ENCODE data around the gene TFAP2C. TPM values are rescaled to one million over a fixed set of nuclear protein-coding genes. Genes with fewer than 3 reads are reported as not detected.

TFAP2C gene
- 10 to 100 TPM; 18.3 to 18.6 TPM for polyA plus RNA-seq

GRCh38 chr20:56628873-56629463 is at the start of gene TFAP2C:
Gene TFAP2C (plus strand): TSS chr20:56629306. CDS start chr20:56629545, 239 bp downstream.
- Histone ChIP-seq H3K36me3 (ENCODE audit: control insufficient read depth in 2 of 2, insufficient read depth in 2 of 2, low read length in 1 of 2) (peaks cover 0 to 6% of the 10 kb centered on the region in 2 donors), H3K9me3 (ENCODE audit: control insufficient read depth in 2 of 2, insufficient read depth in 1 of 2, low read depth in 1 of 2, low read length in 1 of 2) (no peaks in the 10 kb centered on the region), H3K4me1 (ENCODE audit: control insufficient read depth in 2 of 2, insufficient read depth in 2 of 2, low read length in 1 of 2) (peaks cover 10 to 13% of the 10 kb centered on the region in 2 donors), H3K27me3 (ENCODE audit: control insufficient read depth in 1 of 2, insufficient read depth in 2 of 2, low read length in 2 of 2) (peaks cover 0 to 6% of the 10 kb centered on the region in 2 donors), H3K27ac (ENCODE audit: low read depth in 2 of 2, low read length in 1 of 2) (peak within 1 kb of the TSS; percentile 91 to 95), H3K4me3 (ENCODE audit: low read depth in 1 of 2, low read length in 2 of 2) (peak within 1 kb of the TSS; percentile 81 to 85)
- 1 to 3% methylated on average over 61 to 62 of the region's 62 CpGs for WGBS, 2 donors

- no peaks in the 10 kb centered on the region for H3K36me3 ChIP-seq (ENCODE audit: control insufficient read depth in 2 of 2, insufficient read depth in 2 of 2, low read length in 1 of 2)
- no peak overlapping the region for H3K4me3 ChIP-seq (ENCODE audit: low read depth in 1 of 2, low read length in 2 of 2)
- no peaks in the 10 kb centered on the region for H3K27me3 ChIP-seq (ENCODE audit: control insufficient read depth in 1 of 2, insufficient read depth in 2 of 2, low read length in 2 of 2)
- H3K4me1 ChIP-seq (ENCODE audit: control insufficient read depth in 2 of 2, insufficient read depth in 2 of 2, low read length in 1 of 2): peaks cover 0 to 4% of the 10 kb centered on the region in 2 donors
- H3K27ac ChIP-seq (ENCODE audit: low read depth in 2 of 2, low read length in 1 of 2): no peak overlapping the region
- no peaks in the 10 kb centered on the region for H3K9me3 ChIP-seq (ENCODE audit: control insufficient read depth in 2 of 2, insufficient read depth in 1 of 2, low read depth in 1 of 2, low read length in 1 of 2)
- 86 to 90% methylated on average over 12 of the region's 12 CpGs for WGBS, 2 donors
Measured at GRCh38 chr20:56580226-56580625, 48.9 kb upstream of the TFAP2C start.

DNA sequence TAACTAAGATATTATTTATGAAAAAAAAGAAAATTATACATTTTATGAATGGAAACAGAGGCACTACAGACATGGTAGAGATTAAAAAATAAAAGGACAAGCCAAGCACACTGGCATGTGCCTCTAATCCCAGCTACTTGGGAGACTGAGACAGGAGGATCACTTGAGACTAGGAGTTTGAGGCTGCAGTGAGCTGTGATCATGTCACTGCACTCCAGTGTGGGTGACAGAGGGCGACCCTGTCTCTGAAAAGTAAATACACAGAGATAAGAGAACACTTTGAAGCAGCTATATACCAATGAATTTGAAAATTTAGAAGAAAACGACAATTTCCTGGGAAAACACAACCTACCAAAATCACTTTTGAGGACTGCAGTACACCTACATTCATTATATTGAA is 47.4 kb upstream of the TFAP2C start:
- Histone ChIP-seq H3K27ac (ENCODE audit: low read depth in 2 of 2, low read length in 1 of 2) (no peak overlapping the region), H3K36me3 (ENCODE audit: control insufficient read depth in 2 of 2, insufficient read depth in 2 of 2, low read length in 1 of 2) (no peaks in the 10 kb centered on the region), H3K27me3 (ENCODE audit: control insufficient read depth in 1 of 2, insufficient read depth in 2 of 2, low read length in 2 of 2) (no peaks in the 10 kb centered on the region), H3K4me1 (ENCODE audit: control insufficient read depth in 2 of 2, insufficient read depth in 2 of 2, low read length in 1 of 2) (no peaks in the 10 kb centered on the region), H3K9me3 (ENCODE audit: control insufficient read depth in 2 of 2, insufficient read depth in 1 of 2, low read depth in 1 of 2, low read length in 1 of 2) (no peaks in the 10 kb centered on the region), H3K4me3 (ENCODE audit: low read depth in 1 of 2, low read length in 2 of 2) (no peak overlapping the region)
- WGBS, 2 donors: 53 to 58% methylated on average over 2 of the region's 2 CpGs

DNA sequence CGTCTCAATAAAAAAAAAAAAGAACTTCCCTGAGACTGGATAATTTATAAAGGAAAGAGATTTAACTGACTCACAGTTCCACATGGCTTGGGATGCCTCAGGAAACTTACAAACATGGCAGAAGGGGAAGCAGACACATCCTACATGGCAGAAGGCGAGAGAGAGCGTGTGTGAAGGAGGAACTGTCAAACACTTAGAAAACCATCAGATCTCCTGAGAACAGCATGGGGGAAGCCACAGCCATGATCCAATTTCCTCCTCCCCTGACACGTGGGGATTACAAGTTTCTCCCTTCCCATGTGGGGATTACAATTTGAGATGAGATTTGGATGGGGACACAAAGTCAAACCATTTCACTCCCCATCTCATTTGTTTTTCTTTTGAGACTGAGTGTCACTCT is 46.6 kb upstream of the TFAP2C start:
- H3K4me3 ChIP-seq (ENCODE audit: low read depth in 1 of 2, low read length in 2 of 2): no peak overlapping the region

GRCh38 chr20:56584916-56585315 is 44.2 kb upstream of the TFAP2C start:
- no peaks in the 10 kb centered on the region for H3K36me3 ChIP-seq (ENCODE audit: control insufficient read depth in 2 of 2, insufficient read depth in 2 of 2, low read length in 1 of 2)
- 77 to 89% methylated on average over 5 of the region's 5 CpGs for WGBS, 2 donors
- peaks cover 0 to 2% of the 10 kb centered on the region in 2 donors for H3K4me1 ChIP-seq (ENCODE audit: control insufficient read depth in 2 of 2, insufficient read depth in 2 of 2, low read length in 1 of 2)
- no peaks in the 10 kb centered on the region for H3K27me3 ChIP-seq (ENCODE audit: control insufficient read depth in 1 of 2, insufficient read depth in 2 of 2, low read length in 2 of 2)
- H3K9me3 ChIP-seq (ENCODE audit: control insufficient read depth in 2 of 2, insufficient read depth in 1 of 2, low read depth in 1 of 2, low read length in 1 of 2): no peaks in the 10 kb centered on the region
- H3K27ac ChIP-seq (ENCODE audit: low read depth in 2 of 2, low read length in 1 of 2): no peak overlapping the region
- no peak overlapping the region for H3K4me3 ChIP-seq (ENCODE audit: low read depth in 1 of 2, low read length in 2 of 2)

More for the DNA sequence above, 46.6 kb upstream of the TFAP2C start:
- Histone ChIP-seq H3K4me1 (ENCODE audit: control insufficient read depth in 2 of 2, insufficient read depth in 2 of 2, low read length in 1 of 2) (no peaks in the 10 kb centered on the region), H3K27ac (ENCODE audit: low read depth in 2 of 2, low read length in 1 of 2) (no peak overlapping the region), H3K36me3 (ENCODE audit: control insufficient read depth in 2 of 2, insufficient read depth in 2 of 2, low read length in 1 of 2) (no peaks in the 10 kb centered on the region), H3K9me3 (ENCODE audit: control insufficient read depth in 2 of 2, insufficient read depth in 1 of 2, low read depth in 1 of 2, low read length in 1 of 2) (no peaks in the 10 kb centered on the region), H3K27me3 (ENCODE audit: control insufficient read depth in 1 of 2, insufficient read depth in 2 of 2, low read length in 2 of 2) (no peaks in the 10 kb centered on the region)
- 65 to 70% methylated on average over 3 to 4 of the region's 4 CpGs for WGBS, 2 donors

DNA sequence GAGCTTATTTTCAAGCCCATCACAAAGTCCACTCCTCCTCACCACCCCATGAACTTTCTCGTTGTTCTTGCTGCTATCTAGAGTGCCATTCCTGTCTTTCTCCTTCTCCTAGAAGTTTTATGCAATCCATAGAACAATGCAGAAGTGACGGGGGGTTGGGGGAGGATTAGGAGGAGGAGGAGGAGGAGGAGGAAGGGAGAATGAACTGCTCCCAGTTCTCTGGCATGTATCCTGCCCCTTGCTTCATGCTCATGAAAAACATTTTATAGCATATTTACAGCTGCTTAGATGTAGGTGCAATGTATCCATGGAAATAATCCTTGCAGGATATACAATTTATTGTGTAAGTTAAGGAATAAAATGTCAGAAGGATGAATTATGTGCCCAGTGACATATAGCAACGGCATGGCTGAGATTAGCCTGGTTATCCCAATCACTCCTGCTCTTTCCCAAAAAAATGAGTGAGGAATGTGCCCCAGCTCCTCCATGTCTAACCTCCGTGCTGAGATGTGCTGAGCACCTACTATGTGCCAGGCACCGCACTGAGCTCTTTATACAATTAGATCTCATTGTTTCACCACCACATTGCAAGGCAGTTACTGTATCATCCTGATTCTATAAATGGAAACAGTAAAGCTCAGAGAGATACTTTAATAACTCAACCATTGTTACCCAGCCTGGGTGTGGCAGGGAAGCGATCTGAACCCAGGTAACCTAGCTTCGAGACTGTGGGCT is 41.6 kb upstream of the TFAP2C start:
- Histone ChIP-seq H3K9me3 (ENCODE audit: control insufficient read depth in 2 of 2, insufficient read depth in 1 of 2, low read depth in 1 of 2, low read length in 1 of 2) (no peaks in the 10 kb centered on the region), H3K27ac (ENCODE audit: low read depth in 2 of 2, low read length in 1 of 2) (no peak overlapping the region), H3K36me3 (ENCODE audit: control insufficient read depth in 2 of 2, insufficient read depth in 2 of 2, low read length in 1 of 2) (no peaks in the 10 kb centered on the region), H3K4me1 (ENCODE audit: control insufficient read depth in 2 of 2, insufficient read depth in 2 of 2, low read length in 1 of 2) (peaks cover 0 to 2% of the 10 kb centered on the region in 2 donors), H3K4me3 (ENCODE audit: low read depth in 1 of 2, low read length in 2 of 2) (no peak overlapping the region), H3K27me3 (ENCODE audit: control insufficient read depth in 1 of 2, insufficient read depth in 2 of 2, low read length in 2 of 2) (no peaks in the 10 kb centered on the region)
- WGBS, 2 donors: 28 to 36% methylated on average over 7 of the region's 7 CpGs

GRCh38 chr20:56588996-56589395 is 40.1 kb upstream of the TFAP2C start:
- H3K27me3 ChIP-seq (ENCODE audit: control insufficient read depth in 1 of 2, insufficient read depth in 2 of 2, low read length in 2 of 2): no peaks in the 10 kb centered on the region
- peak overlapping the region in 1 of 2 donors; percentile 49 for H3K27ac ChIP-seq (ENCODE audit: low read depth in 2 of 2, low read length in 1 of 2)
- peaks cover 0 to 2% of the 10 kb centered on the region in 2 donors for H3K4me1 ChIP-seq (ENCODE audit: control insufficient read depth in 2 of 2, insufficient read depth in 2 of 2, low read length in 1 of 2)
- H3K9me3 ChIP-seq (ENCODE audit: control insufficient read depth in 2 of 2, insufficient read depth in 1 of 2, low read depth in 1 of 2, low read length in 1 of 2): no peaks in the 10 kb centered on the region
- H3K4me3 ChIP-seq (ENCODE audit: low read depth in 1 of 2, low read length in 2 of 2): no peak overlapping the region
- 58 to 63% methylated on average over 3 of the region's 3 CpGs for WGBS, 2 donors
- H3K36me3 ChIP-seq (ENCODE audit: control insufficient read depth in 2 of 2, insufficient read depth in 2 of 2, low read length in 1 of 2): no peaks in the 10 kb centered on the region

GRCh38 chr20:56589633-56590032 is 39.5 kb upstream of the TFAP2C start:
- 84% methylated on average over 5 of the region's 5 CpGs for WGBS, 2 donors
- H3K27ac ChIP-seq (ENCODE audit: low read depth in 2 of 2, low read length in 1 of 2): no peak overlapping the region
- H3K36me3 ChIP-seq (ENCODE audit: control insufficient read depth in 2 of 2, insufficient read depth in 2 of 2, low read length in 1 of 2): no peaks in the 10 kb centered on the region
- no peaks in the 10 kb centered on the region for H3K27me3 ChIP-seq (ENCODE audit: control insufficient read depth in 1 of 2, insufficient read depth in 2 of 2, low read length in 2 of 2)
- peaks cover 0 to 2% of the 10 kb centered on the region in 2 donors for H3K4me1 ChIP-seq (ENCODE audit: control insufficient read depth in 2 of 2, insufficient read depth in 2 of 2, low read length in 1 of 2)
- H3K4me3 ChIP-seq (ENCODE audit: low read depth in 1 of 2, low read length in 2 of 2): no peak overlapping the region
- H3K9me3 ChIP-seq (ENCODE audit: control insufficient read depth in 2 of 2, insufficient read depth in 1 of 2, low read depth in 1 of 2, low read length in 1 of 2): no peaks in the 10 kb centered on the region

- Histone ChIP-seq H3K36me3 (ENCODE audit: control insufficient read depth in 2 of 2, insufficient read depth in 2 of 2, low read length in 1 of 2) (no peaks in the 10 kb centered on the region), H3K27me3 (ENCODE audit: control insufficient read depth in 1 of 2, insufficient read depth in 2 of 2, low read length in 2 of 2) (no peaks in the 10 kb centered on the region), H3K4me3 (ENCODE audit: low read depth in 1 of 2, low read length in 2 of 2) (no peak overlapping the region), H3K9me3 (ENCODE audit: control insufficient read depth in 2 of 2, insufficient read depth in 1 of 2, low read depth in 1 of 2, low read length in 1 of 2) (no peaks in the 10 kb centered on the region), H3K4me1 (ENCODE audit: control insufficient read depth in 2 of 2, insufficient read depth in 2 of 2, low read length in 1 of 2) (peaks cover 0 to 2% of the 10 kb centered on the region in 2 donors), H3K27ac (ENCODE audit: low read depth in 2 of 2, low read length in 1 of 2) (no peak overlapping the region)
- 55 to 62% methylated on average over 6 of the region's 6 CpGs for WGBS, 2 donors
Measured at GRCh38 chr20:56590888-56591287, 38.2 kb upstream of the TFAP2C start.

DNA sequence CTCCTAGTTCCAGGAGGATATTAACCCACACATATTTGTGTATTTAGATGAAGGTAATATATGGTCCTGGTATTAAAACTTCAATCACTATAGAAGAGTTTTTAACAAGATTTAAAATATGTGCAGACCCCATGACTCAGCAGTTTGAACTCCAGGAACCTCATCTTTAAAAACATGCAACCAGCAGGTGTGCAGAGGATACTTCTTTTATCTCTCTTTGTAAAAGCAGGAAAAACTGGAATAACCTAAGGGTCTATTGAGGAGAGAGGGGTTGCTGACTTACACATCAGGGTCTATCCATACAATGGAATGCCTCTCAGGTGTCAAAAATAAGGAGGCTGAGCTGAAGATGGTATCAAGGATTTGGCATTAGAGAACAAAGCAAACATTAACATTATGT is 36.9 kb upstream of the TFAP2C start:
- H3K27me3 ChIP-seq (ENCODE audit: control insufficient read depth in 1 of 2, insufficient read depth in 2 of 2, low read length in 2 of 2): no peaks in the 10 kb centered on the region
- no peak overlapping the region for H3K4me3 ChIP-seq (ENCODE audit: low read depth in 1 of 2, low read length in 2 of 2)
- H3K9me3 ChIP-seq (ENCODE audit: control insufficient read depth in 2 of 2, insufficient read depth in 1 of 2, low read depth in 1 of 2, low read length in 1 of 2): no peaks in the 10 kb centered on the region
- H3K4me1 ChIP-seq (ENCODE audit: control insufficient read depth in 2 of 2, insufficient read depth in 2 of 2, low read length in 1 of 2): peaks cover 0 to 2% of the 10 kb centered on the region in 2 donors
- no peaks in the 10 kb centered on the region for H3K36me3 ChIP-seq (ENCODE audit: control insufficient read depth in 2 of 2, insufficient read depth in 2 of 2, low read length in 1 of 2)
- H3K27ac ChIP-seq (ENCODE audit: low read depth in 2 of 2, low read length in 1 of 2): no peak overlapping the region
